ENCODE results near the gene ERLIN1.
"Not testable (repeated sequence)": the region's sequence is repeated elsewhere in the genome, so short reads cannot be mapped to it uniquely, and the experiment has no call there.

ERLIN1 gene

DNA sequence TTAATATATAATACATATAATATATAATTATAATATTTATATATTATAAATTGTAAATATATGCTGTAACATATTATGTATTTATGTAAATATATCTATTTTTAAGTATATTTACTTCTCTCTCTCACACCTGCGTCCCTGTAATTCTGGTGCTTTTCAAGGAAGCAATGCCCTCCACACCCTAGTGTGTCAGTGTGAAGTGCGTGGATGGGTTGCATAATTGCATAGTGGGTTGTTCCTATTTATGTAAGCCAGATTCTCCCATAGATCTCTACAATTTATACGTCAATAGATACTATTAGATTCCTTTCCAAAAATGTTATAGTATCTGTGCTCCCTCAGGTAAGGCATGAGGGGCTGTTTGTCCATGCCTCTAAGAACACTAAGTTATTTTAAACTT lies 54.3 kb downstream of the ERLIN1 start:
- no peak for DNase-seq

DNA sequence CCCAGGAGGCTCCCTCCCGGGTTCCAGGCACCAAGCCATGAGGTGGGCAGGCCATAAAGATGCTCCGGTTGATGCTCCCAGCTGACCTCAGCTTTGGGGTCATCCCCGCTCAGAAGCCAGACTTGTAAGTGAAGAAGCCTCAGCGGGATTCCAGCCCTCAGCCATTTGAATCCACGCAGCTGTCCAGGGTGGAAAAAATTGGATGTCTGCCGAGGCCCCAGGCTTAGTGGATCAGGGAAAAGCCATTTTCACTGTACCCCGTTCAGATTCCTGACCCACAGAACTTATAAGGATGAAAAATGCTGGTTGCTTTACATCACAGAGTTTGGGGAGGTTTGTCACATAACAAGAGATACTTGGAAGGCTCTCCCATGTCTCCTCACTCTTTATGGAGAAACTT lies 55.0 kb downstream of the ERLIN1 start:
- DNase-seq = no peak

DNA sequence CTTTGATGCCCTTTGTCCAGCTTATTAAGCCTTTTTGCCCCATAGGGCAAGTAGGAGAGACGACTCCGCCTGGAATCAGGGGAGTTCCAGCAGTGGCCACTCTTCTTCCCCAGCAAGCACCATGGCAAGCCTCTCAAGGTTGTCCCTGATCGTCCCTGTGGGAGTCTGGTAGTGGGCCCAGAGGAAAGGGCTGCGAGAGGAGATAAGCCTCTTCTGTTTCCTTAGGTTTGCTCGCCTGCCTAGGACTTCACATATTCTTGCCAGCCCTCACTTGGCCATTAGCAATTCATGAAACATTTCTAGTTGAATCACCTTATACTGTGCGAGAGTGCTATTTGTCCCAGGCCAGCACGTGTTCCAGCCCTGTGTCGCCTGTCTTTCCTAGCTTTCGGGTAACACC lies 56.4 kb downstream of the ERLIN1 start:
- DNase-seq = no peak

DNA sequence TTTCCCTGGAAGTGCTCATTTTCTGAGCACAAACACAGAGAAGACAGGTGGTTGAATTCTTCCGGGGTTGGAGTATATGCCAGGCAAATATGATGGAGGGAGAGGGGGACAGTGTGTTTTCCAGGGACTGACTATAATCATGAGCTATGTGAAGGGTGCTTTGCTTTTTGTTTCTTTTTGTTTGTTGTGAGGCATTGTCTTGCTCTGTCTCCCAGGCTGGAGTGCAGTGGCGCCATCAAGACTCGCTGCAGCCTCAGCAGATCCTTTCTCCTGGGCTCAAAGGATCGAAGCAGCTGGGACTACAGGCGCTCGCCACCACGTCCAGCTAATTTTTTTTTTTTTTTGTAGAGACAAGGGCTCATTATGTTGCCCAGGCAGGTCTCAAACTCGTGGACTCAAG lies 56.9 kb downstream of the ERLIN1 start:
- no peak for DNase-seq

DNA sequence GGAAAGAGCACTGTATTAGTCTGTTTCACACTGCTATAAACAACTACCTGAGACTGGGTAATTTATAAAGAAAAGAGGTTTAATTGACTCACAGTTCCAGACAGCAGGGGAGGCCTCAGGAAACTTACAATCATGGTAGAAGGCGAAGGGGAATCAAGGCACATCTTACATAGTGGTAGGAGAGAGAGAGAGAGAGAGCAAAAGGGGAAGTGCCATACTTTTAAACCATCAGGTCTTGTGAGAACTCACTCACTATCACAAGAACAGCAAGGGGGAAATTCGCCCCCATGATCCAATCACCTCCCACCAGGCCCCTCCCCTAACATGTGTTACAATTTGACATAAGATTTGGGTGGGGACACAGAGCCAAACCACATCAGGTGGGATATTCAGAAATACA lies 60.5 kb downstream of the ERLIN1 start:
- not testable (repeated sequence) for DNase-seq

DNA sequence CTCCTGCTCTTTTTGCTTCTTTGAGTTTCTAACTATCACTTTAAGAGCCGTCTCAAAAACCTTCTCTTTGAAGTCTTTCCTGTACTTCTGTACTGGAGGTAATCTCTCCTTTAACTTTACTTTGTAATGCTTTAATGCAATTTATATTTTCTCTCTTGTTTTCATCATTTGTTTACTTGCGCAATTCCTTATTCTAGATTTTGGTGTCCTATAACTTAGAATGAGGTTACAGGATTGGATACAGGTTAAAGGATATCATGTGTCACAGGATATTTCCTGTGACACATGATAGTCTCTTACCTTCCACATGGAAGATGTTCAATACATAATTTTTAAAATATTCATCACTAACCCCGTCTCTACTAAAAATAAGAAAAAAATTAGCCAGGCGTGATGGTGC lies 61.7 kb downstream of the ERLIN1 start:
- no peak for DNase-seq

DNA sequence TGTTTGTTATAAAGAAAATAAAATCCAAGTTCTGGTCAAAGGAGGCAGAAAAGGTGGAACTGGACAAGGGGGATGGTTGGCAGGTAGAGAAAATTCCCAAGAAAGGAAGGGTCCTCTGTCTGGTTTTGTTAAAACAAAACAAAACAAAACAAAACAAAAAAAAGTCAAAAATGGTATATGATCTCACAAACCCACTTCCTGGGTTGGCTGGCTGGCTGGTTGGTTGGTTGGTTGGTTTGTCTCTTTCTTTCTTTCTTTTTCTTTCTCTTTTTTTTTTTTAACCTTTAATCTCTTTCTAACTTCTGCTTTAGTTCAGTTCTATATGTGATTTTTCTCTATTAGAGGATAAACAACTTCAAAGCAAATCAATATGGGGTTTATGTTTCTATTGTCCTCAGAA lies 63.0 kb downstream of the ERLIN1 start:
- no peak for DNase-seq

DNA sequence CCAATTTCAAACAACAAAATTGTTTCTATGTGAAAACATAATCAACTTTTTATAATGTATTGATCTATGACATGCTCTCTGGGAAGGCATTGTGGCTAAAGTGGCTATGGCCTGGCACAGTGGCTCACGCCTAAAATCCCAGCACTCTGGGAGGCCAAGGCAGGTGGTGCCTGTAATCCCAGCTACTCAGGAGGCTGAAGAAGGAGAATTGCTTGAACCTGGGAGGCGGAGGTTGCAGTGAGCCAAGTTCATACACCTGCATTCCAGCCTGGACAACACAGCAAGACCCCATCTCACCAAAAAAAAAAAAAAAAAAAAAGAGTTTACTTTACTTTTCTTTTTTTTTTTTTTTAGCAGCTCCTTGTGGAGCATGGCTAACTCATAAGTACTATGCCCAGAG lies 65.3 kb downstream of the ERLIN1 start:
- DNase-seq = no peak

DNA sequence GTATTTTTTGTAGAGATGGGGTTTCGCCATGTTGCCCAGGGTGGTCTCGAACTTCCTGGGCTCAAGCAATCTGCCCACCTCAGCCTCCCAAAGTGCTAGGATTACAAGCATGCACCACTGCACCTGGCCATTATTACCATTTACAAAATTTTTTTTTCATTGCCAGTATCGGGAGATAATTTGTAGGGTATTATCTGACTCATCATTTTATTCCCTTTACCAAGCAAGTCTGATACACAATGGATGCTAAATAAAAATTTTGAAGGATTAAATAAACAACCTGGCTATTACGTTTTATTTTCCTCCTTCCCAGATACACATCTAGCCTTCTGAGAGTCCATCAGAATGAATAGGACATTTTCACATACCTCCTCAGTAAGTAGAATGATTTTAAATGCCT lies 66.1 kb downstream of the ERLIN1 start:
- no peak for DNase-seq

DNA sequence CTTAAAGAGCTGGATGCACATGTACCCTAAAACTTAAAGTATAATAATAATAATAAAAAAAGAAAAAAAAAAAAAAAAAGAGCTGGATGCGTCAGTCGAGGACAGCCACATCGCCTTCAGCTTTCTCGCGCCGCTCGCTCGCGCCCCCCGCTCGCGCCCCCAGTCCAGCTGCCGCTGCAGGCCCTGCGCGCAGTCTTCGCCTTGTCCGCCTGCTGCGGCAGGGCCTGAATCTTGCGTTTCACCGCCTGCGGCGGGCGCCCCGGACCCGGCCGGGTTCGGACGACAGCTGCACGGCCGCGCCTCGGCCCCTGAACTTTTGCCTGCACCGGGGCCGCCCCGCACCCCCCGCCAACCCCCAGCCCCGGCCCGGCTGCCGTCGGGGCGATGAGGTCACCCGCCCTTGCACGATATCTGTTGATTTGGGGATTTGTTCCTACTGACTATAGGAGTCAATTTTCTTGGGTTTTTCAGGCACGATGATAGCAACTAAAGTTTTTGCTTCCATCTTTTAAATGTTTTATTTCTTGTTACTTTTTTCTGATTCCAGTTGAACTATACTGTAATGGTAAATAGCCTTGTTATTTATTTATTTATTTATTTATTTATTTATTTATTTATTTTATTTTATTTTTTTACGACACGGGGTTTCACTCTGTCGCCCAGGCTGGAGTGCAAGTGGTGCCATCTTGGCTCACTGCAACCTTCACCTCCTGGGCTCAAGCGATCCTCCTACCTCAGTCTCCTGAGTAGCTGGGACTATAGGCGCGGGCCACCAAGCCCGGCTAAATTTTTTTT lies 70.7 kb downstream of the ERLIN1 start:
- no peak for DNase-seq

DNA sequence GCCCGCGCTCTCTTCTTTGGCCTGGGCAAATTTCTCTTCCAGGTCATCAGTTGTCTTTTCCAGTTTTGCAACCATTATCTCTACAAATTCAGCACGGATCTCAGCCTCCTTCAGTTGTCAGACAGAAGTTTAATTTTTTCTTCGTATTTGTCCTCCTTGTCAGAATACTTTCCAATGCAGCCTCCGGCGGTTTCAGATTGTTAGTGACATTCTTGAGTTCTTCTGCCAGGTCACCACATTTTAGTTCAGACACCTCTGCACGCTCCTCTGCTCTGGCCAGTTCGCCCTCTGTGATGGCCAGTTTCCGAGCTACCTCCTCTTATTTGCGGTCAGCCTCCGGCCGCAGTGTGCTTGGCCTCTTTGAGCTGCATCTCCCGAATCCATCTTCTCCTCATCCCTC lies 71.4 kb downstream of the ERLIN1 start:
- DNase-seq = no peak

DNA sequence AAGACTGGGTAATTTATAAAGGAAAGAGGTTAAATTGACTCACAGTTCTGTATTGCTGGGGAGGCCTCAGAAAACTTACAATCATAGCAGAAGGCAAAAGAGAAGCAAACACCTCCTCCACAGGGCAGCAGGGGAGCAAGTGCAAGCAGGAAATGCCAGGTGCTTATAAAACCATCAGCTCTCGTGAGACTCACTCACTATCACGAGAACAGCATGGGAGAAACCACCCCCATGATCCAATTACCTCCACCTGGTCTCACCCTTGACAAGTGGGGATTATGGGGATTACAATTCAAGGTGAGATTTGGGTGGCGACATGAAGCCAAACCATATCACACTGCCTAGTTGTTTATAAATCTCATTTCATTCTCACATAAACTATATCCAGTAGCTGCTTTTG lies 76.2 kb downstream of the ERLIN1 start:
- no peak for DNase-seq

DNA sequence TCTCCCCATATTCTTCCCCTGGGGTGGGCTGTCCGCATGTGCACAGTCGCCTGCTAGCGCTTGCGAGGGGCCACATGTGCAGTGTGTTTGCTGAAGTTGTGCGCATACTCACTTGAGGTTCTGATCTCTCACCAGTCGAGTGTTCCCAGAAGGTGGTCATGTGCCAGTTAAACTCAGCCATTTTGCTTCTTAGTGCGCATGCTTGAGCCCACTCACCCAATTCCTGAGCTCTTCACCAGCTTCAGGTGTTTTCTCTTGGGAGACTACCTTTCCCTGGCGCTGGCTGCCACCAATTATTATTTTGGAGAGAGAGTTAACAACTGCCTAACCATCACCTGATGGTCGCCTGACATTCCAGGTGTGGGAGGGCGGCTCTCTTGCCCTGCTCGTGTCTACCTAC lies 79.0 kb downstream of the ERLIN1 start:
- DNase-seq = no peak

DNA sequence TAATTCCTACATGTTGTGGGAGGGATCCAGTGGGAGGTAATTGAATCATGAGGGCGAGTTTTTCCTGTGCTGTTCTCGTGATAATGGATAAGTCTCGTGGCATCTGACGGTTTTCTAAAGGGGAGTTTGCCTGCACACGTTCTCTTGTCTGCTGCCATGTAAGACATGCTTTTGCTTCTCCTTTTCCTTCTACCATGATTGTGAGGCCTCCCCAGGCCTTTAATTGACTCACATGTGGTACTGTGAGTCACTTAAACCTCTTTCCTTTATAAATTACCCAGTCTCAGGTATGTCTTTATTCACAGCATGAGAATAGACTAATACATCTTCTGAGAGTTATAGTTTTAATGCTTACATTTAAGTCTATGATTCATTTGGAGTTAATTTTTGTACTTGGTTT lies 81.5 kb downstream of the ERLIN1 start:
- no peak for DNase-seq

DNA sequence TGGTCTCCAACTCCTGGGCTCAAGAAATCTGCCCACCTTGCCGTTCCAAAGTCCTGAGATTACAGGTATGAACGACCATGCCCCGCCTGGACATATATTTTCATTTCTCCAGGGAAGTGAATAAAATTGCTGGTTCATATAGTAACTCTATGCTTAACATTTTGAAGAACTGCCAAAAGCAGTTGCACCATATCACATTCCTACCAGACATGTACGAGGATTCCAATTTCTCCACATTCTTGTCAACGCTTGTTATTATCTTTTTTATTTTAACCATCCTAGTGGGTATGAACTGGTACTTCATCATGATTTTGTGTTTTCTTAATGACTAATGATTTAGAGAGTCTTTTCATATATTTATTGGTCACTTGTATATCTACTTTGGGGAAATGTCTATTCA lies 82.2 kb downstream of the ERLIN1 start:
- no peak for DNase-seq

DNA sequence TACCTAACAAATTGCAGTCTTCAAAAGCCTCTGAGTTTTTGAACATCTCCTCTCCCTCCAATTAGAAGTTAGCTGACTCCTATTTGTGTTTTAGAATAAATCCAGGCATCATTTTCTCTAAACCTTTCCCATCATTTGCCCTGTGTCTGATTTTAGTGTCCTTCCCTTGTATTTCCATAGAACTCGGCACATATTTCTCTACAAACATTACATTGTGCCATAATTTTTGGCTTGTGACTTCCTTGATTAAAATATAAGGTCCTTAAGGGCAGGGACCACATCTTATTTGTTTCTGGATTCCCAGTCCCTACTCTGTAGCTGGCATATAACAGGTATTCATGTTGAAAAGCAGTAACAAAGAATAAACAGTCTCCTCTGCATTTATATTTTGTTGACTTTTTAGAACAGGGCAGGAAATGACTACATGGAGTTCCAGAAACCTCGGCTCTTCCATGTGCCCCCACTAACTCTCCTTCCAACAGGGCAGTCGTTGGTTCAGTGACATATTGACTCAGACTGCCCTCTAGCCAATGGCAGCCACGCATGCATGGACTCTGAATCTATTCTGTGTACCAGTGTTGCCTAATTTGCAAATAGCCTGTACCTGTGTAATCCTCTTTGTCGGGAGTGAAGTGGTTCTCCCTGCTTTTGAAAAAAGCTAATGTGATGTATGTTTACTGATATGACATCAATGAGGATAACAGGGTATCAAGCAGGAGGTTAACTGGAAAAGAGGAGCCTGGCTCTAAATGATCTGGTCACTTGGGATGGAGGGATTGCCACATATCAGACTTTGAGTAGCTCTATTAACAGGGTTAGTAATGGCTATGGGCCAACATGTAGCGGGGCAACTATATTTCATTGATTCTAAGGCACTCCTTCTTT lies 84.4 kb downstream of the ERLIN1 start:
- DNase-seq = no peak

DNA sequence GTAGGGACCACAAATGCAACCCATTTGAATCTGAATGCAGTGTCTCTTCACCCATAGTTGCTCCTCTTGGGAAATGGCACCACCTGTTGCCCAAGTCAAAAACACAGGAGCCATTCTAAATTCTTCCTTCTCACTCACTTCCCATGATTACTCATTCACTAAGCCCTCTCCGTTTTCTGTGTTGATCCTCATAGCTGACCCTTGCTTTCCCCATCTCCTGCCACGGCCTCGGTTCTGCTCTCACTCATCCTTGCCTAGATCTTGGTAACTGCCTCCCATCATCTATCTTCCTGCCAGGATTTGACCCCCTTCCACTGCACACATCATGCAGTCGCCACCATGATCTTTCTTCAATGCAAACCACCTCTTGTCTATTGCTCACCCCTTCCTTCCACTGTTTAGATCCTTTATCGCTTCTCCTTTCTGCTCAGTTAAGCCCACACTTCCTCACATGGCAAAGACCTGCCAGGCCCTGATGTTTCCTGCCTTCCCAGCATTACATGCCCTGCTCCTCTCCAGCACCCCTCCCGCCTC lies 85.1 kb downstream of the ERLIN1 start:
- DNase-seq = no peak

Data from stimulated activated naive CD4-positive, alpha-beta T cell (primary cell).